ENCODE results near the gene COQ7.

Gene COQ7

GRCh38 chr16:19116711-19117449 is 49.5 kb downstream of the COQ7 start:
- H3K27ac ChIP-seq (ENCODE audit: low read length) = no peak overlapping the region
- no peak overlapping the region for H3K9ac ChIP-seq (ENCODE audit: low read length)
- H3K4me3 ChIP-seq (ENCODE audit: low read length) = no peak overlapping the region
- no peaks in the 10 kb centered on the region for H3K36me3 ChIP-seq (ENCODE audit: control insufficient read depth, low read depth, low read length)
- peaks cover 42% of the 10 kb centered on the region for H3K27me3 ChIP-seq (ENCODE audit: control insufficient read depth, insufficient read depth, low read length)
- peaks cover 6% of the 10 kb centered on the region for H3K4me1 ChIP-seq (ENCODE audit: control insufficient read depth, low read depth, low read length)
- no peaks in the 10 kb centered on the region for H3K9me3 ChIP-seq (ENCODE audit: control insufficient read depth, low read depth, low read length)

GRCh38 chr16:19118938-19119431 is 51.6 kb downstream of the COQ7 start:
- no peak overlapping the region for H3K9ac ChIP-seq (ENCODE audit: low read length)
- H3K27me3 ChIP-seq (ENCODE audit: control insufficient read depth, insufficient read depth, low read length) = peaks cover 36% of the 10 kb centered on the region
- peaks cover 6% of the 10 kb centered on the region for H3K4me1 ChIP-seq (ENCODE audit: control insufficient read depth, low read depth, low read length)
- no peaks in the 10 kb centered on the region for H3K9me3 ChIP-seq (ENCODE audit: control insufficient read depth, low read depth, low read length)
- no peak overlapping the region for H3K4me3 ChIP-seq (ENCODE audit: low read length)
- no peaks in the 10 kb centered on the region for H3K36me3 ChIP-seq (ENCODE audit: control insufficient read depth, low read depth, low read length)
- H3K27ac ChIP-seq (ENCODE audit: low read length) = no peak overlapping the region

GRCh38 chr16:19119564-19119963 is 52.1 kb downstream of the COQ7 start:
- Histone ChIP-seq H3K36me3 (ENCODE audit: control insufficient read depth, low read depth, low read length) (no peaks in the 10 kb centered on the region), H3K4me3 (ENCODE audit: low read length) (no peak overlapping the region), H3K9ac (ENCODE audit: low read length) (no peak overlapping the region), H3K4me1 (ENCODE audit: control insufficient read depth, low read depth, low read length) (peaks cover 6% of the 10 kb centered on the region), H3K9me3 (ENCODE audit: control insufficient read depth, low read depth, low read length) (no peaks in the 10 kb centered on the region), H3K27me3 (ENCODE audit: control insufficient read depth, insufficient read depth, low read length) (peaks cover 31% of the 10 kb centered on the region), H3K27ac (ENCODE audit: low read length) (no peak overlapping the region)

GRCh38 chr16:19123535-19124178 is 56.2 kb downstream of the COQ7 start:
- Histone ChIP-seq H3K9ac (ENCODE audit: low read length) (no peak overlapping the region), H3K4me3 (ENCODE audit: low read length) (no peak overlapping the region), H3K27ac (ENCODE audit: low read length) (no peak overlapping the region), H3K4me1 (ENCODE audit: control insufficient read depth, low read depth, low read length) (no peaks in the 10 kb centered on the region), H3K9me3 (ENCODE audit: control insufficient read depth, low read depth, low read length) (no peaks in the 10 kb centered on the region), H3K27me3 (ENCODE audit: control insufficient read depth, insufficient read depth, low read length) (no peaks in the 10 kb centered on the region), H3K36me3 (ENCODE audit: control insufficient read depth, low read depth, low read length) (no peaks in the 10 kb centered on the region)

- H3K4me3 ChIP-seq (ENCODE audit: low read length) = no peak overlapping the region
- no peaks in the 10 kb centered on the region for H3K9me3 ChIP-seq (ENCODE audit: control insufficient read depth, low read depth, low read length)
- no peak overlapping the region for H3K27ac ChIP-seq (ENCODE audit: low read length)
- peaks cover 9% of the 10 kb centered on the region for H3K4me1 ChIP-seq (ENCODE audit: control insufficient read depth, low read depth, low read length)
- H3K36me3 ChIP-seq (ENCODE audit: control insufficient read depth, low read depth, low read length) = no peaks in the 10 kb centered on the region
- no peak overlapping the region for H3K9ac ChIP-seq (ENCODE audit: low read length)
- no peaks in the 10 kb centered on the region for H3K27me3 ChIP-seq (ENCODE audit: control insufficient read depth, insufficient read depth, low read length)
Measured at GRCh38 chr16:19126300-19126699, 58.9 kb downstream of the COQ7 start.

- Histone ChIP-seq H3K36me3 (ENCODE audit: control insufficient read depth, low read depth, low read length) (no peaks in the 10 kb centered on the region), H3K9ac (ENCODE audit: low read length) (no peak overlapping the region), H3K4me1 (ENCODE audit: control insufficient read depth, low read depth, low read length) (peaks cover 12% of the 10 kb centered on the region), H3K4me3 (ENCODE audit: low read length) (no peak overlapping the region), H3K27ac (ENCODE audit: low read length) (no peak overlapping the region), H3K27me3 (ENCODE audit: control insufficient read depth, insufficient read depth, low read length) (no peaks in the 10 kb centered on the region), H3K9me3 (ENCODE audit: control insufficient read depth, low read depth, low read length) (no peaks in the 10 kb centered on the region)
Measured at GRCh38 chr16:19127205-19127604, 59.8 kb downstream of the COQ7 start.

GRCh38 chr16:19127674-19128131 is 60.3 kb downstream of the COQ7 start:
- peaks cover 12% of the 10 kb centered on the region for H3K4me1 ChIP-seq (ENCODE audit: control insufficient read depth, low read depth, low read length)
- no peak overlapping the region for H3K4me3 ChIP-seq (ENCODE audit: low read length)
- no peaks in the 10 kb centered on the region for H3K9me3 ChIP-seq (ENCODE audit: control insufficient read depth, low read depth, low read length)
- H3K27me3 ChIP-seq (ENCODE audit: control insufficient read depth, insufficient read depth, low read length) = no peaks in the 10 kb centered on the region
- no peak overlapping the region for H3K9ac ChIP-seq (ENCODE audit: low read length)
- no peaks in the 10 kb centered on the region for H3K36me3 ChIP-seq (ENCODE audit: control insufficient read depth, low read depth, low read length)
- no peak overlapping the region for H3K27ac ChIP-seq (ENCODE audit: low read length)

- H3K4me1 ChIP-seq (ENCODE audit: control insufficient read depth, low read depth, low read length) = peaks cover 12% of the 10 kb centered on the region
- no peaks in the 10 kb centered on the region for H3K36me3 ChIP-seq (ENCODE audit: control insufficient read depth, low read depth, low read length)
- H3K4me3 ChIP-seq (ENCODE audit: low read length) = no peak overlapping the region
- H3K9me3 ChIP-seq (ENCODE audit: control insufficient read depth, low read depth, low read length) = no peaks in the 10 kb centered on the region
- no peak overlapping the region for H3K9ac ChIP-seq (ENCODE audit: low read length)
- no peak overlapping the region for H3K27ac ChIP-seq (ENCODE audit: low read length)
- no peaks in the 10 kb centered on the region for H3K27me3 ChIP-seq (ENCODE audit: control insufficient read depth, insufficient read depth, low read length)
Measured at GRCh38 chr16:19128454-19129200, 61.2 kb downstream of the COQ7 start.

Data from iPS-18a (cell line).